RPMI7951 (cell line): Measurements from ENCODE around the gene GRID2. TPM values are rescaled to one million over a fixed set of nuclear protein-coding genes. Genes with fewer than 3 reads are reported as not detected.
"Not testable (repeated sequence)": the region's sequence is repeated elsewhere in the genome, so short reads cannot be mapped to it uniquely, and the experiment has no call there.

Source experiments
- DNase-seq: peaks from one replicate; pipeline ENCODE4 v3.0.0-alpha.2; 2012; ENCODE audit warnings: low read depth
- total RNA-seq: library from RNA; depleted of rRNA; stranded (reverse); fragments of >200 nt; shearing (Covaris generic); gene quantifications from 2 replicates; pipeline ENCODE4 v1.2.3, GENCODE V29; 2014; rRNA removed

The GRID2 gene
- under 0.01 and 0.12 TPM in 2 replicates for total RNA-seq

DNA sequence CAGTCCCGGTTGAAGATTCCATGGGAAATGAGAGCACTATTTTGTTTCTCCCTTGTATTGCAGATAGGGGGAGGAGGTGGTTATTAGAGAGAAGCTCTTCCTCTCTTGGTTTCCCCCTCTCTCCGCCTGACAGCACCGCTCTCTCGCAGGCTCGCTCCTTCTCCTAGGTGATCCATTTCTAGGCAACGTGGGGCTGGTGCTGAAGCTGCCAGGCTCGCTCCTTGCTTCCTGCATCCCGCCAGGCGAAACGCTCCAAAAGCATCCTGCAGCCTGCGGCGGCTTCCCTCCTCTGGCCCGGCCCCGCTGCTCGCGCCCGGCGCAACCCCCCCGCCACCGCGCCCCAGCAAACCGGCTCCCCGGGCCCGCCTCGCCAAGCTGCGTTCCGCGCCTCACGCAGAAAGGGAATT, at the start of gene GRID2:
TSS of gene GRID2 (plus strand) at position 346 of the 407 bp plus-strand sequence.
- DNase-seq: no peak

DNA sequence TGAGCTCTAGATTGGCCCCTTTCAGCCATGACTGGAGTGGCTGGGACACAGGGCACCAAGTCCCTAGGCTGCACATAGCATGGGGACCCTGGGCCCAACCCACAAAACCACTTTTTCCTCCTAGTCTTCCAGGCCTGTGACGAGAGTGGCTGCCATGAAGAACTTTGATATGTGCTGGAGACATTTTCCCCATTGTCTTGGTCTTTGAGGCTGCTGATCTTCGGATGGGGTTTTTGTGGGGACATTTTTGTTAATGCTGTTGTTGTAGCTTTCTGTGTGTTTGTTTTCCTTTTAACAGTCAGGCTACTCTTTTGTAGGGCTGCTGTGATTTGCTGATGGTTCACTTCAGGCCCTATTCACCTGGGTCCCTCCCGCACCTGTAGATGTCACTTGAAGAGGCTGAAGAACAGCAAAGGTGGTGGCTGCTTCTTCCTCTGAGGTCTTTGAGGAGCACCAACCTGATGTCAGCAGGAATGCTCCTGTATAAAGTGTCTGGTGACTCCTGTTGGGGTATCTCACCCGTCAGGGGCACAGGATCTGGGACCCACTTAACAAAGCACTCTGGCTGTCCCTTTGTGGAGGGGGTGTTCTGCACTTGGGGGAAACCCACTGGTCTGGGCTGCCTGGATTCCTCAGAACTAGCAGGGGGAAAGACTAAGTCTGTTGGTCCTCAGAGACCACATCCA, 49.6 kb upstream of the GRID2 start:
- DNase-seq: no peak

DNA sequence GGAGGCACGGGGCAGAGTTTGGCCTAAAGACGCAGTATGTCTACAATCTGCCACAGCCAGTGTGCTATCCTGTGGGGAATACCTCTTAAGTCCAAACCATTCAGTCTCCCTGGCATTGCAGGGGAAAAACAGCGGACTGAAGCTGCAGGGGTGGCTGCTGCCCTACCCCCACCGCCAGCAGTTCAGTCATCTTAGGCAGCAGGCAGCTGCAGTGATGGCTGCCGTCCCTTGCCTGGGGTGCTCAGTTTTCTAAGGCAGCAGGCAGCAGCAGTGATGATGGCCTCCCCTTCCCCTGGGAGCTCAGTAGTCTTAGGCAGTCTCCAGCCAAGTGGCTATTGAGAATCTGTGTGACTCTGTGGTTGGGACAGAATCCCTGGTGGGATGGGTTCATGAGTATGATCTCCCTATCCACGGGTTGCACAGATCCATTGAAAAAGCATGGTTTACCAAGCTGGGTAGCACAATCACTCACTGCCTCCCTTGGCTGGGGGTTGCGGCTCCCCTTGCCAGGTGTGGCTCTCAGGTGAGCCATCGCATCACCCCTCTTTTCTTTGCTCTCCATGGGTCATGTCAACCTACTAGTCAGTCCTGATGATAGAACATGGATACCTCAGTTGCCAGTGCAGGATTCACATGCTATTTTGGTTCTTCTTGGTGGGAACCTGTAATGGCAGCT, 48.9 kb upstream of the GRID2 start:
- DNase-seq: no peak

- DNase-seq: no peak
Measured at GRCh38 chr4:92255920-92256244, 47.9 kb upstream of the GRID2 start.

DNA sequence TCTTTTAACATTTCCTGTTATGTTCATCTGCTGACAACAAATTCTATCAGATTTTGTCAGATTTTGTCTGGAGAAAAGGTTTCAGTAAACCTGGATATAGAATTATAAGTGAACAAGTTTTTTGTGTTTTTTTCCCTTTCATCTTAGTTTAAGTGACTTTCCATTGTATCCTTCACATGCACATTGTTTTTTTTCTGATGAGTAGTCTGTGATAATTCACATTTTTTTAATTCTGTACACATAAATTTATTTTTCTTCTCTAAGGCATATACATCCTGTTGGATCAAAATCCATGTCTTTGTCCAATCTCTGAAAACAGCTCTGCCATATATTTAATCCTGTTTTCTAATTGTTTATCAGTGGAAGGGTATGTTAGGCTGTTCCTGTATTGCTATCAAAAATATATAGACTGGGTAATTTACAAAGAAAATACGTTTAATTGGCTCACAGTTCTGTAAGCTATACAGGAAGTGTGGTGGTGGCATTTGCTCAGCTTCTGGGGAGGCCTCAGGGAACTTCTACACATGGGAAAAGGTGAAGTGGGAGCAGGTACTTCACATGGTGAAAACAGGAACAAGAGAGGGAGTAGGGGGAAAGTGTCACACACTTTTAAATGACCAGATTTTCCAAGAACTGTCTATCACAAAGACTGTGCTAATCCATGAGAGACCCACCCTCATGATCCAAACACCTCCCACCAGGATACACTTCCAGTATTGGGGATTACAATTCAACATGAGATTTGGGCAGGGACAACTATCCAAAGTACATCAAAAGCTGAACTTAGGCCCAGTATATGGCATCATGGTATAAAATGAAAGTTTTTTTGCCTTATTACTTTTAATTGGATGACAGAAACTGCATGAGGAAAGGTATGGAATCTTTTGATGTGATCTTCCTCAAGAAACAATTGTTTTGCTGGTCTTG, 45.6 kb upstream of the GRID2 start:
- DNase-seq: no peak

DNA sequence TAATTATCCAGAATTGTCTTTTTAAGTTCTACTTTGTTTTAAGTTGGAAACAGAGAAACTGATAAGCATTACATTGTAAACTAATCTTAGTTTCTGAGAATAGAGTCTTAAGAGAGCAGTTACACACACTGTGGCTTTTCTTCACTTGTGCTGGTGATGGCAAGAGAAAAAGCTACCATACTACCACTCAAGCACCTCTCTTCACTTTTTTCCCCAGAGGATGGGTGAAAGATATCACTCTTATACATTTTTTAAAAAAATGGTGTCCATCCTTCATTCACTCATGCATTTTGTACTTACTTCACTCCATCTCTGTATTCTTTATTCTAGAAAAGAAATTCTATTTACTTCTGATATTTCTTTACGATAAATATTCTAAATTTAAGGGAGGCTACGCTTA, 42.5 kb upstream of the GRID2 start:
- no peak for DNase-seq

- no peak for DNase-seq
Measured at GRCh38 chr4:92262371-92262770, 41.4 kb upstream of the GRID2 start.

DNA sequence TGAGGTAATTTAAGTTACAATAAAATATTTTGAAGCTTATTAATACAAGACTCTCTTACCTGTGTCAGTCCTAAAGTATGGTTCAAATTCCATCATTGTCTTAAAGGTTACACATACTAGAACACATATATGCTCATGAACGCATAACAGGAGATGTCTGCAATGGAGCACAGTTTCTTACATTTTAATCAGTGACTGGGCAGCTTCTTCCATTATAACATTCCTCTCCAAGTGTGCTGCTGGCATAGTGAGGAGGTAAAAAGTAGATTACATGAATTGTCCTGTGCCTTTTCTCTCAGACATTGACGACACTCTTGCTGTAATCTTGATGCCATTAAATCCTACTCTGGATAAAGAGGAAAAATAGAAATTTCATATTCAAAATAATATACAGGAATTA, 40.8 kb upstream of the GRID2 start:
- DNase-seq: no peak

GRCh38 chr4:92263575-92263974, 40.2 kb upstream of the GRID2 start:
- DNase-seq: no peak

GRCh38 chr4:92264163-92264562, 39.6 kb upstream of the GRID2 start:
- no peak for DNase-seq

DNA sequence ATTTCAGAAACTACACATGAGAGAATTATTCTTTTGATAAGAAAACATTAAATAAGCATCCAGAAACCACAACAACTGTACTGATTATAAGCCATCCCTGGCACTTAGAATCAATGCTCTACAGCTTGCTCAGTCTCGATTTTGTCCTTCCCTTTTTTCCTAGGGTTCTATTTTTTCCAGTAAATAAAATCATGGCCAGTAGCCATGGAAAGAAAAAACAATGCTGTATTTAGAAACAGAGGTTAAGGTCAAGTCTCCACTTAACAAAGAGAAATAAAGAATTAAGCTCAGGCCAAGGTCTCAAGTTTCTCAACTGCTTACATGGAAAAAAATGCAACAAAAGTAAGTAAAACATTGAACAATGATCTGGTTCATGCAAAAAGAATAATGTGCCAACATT, 38.7 kb upstream of the GRID2 start:
- DNase-seq: no peak

DNA sequence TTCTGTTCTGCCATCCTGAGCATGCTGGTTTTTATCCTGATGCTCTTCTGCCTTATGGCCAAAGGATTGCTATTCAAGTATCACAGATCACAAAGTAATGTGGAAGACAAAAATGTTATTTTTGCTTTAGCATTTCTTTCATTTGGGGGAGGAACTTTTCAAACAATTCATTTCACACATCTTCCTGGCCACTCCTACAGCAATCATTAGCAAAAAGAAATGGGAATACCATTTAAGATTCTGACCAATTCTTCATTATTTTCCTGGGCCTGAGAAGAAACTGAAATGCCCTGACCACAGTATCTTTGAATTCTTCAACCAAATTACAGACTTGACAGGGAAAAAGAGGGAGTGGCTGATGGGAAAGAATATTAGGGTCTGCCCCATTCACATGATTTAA, 38.0 kb upstream of the GRID2 start:
- no peak for DNase-seq

- no peak for DNase-seq
Measured at GRCh38 chr4:92266521-92266920, 37.2 kb upstream of the GRID2 start.

- DNase-seq: no peak
Measured at GRCh38 chr4:92268642-92269041, 35.1 kb upstream of the GRID2 start.

GRCh38 chr4:92270908-92271307, 32.9 kb upstream of the GRID2 start:
- DNase-seq: no peak

DNA sequence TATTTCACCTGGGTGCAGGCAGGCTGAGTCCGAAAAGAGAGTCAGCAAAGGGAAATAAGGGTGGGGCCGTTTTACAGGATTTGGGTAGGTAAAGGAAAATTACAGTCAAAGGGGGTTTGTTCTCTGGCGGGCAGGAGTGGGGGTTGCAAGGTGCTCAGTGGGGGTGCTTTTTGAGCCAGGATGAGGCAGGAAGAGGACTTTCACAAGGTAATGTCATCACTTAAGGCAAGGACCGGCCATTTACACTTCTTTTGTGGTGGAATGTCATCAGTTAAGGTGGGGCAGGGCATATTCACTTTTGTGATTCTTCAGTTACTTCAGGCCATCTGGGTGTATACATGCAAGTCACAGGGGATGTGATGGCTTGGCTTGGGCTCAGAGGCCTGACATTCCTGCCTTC, 32.2 kb upstream of the GRID2 start:
- not testable (repeated sequence) for DNase-seq

GRCh38 chr4:92277057-92277881, 26.5 kb upstream of the GRID2 start:
- DNase-seq: not testable (repeated sequence)

DNA sequence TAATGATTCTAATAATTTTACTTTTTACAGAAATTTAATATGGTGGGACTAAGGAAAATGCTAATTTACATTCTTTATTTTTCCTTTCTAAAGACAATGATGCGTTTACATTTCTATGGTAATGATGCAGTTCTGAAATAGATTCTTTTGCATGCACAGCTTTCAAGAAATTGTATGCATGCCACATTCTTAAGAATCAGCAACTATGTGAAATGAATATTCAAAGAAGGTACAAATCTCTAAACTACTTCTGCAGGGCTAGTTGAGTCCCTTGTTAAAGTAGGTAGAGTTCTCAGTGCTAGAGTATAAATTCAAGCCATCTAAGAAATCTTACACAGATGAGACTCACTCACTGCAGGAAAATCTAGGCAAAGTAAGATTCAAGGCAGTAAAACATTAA, 24.5 kb upstream of the GRID2 start:
- DNase-seq: no peak

- no peak for DNase-seq
Measured at GRCh38 chr4:92299152-92299551, 4.6 kb upstream of the GRID2 start.

DNA sequence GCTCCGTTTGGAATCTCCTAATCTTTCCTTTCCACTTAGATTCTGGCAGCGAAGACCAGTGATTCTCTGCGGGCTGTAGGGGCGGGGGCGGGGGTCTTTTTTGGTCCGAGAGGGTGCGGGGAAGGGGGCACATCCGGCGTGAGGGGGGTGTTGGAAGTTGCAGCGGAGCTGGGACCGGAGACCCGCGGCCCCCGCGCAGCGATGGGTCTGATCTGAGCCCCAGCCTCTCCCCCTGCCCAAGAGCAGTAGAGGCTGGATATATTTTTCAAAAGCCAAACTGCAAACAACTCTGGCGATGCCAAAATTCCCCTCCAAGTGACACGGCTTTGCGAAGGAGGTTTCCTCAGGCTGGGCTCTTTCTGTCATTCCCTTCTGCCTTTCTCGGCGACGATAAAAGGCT, 355 bp downstream of the GRID2 start:
- no peak for DNase-seq

DNA sequence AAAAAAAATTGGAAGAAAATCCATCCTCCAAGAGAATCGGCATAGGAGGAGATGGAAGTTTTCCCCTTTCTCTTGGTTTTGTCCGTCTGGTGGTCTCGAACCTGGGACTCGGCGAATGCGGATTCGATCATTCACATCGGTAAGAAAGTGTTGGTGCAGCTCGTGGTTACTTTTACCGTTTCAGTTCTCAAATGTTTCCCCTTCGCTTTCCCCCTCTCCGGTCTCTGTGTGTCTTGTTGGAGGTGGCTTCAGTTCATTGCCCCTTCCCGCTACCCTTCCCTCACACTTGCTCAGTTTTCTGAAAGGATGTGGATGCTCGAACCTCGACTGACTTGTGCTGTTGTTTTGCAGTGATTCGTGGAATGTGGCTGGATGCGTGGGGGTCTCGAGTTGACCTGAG, 840 bp downstream of the GRID2 start:
- DNase-seq: no peak
